Measurements from ENCODE around the gene ITGAE. TPM values are rescaled to one million over a fixed set of nuclear protein-coding genes. Genes with fewer than 3 reads are reported as not detected.
"Not testable (repeated sequence)": the region's sequence is repeated elsewhere in the genome, so short reads cannot be mapped to it uniquely, and the experiment has no call there.

The ITGAE gene
- total and polyA plus RNA-seq, 2 experiments from 2014 or later = 11.7 to 44.9 TPM

GRCh38 chr17:3794152-3794551 is 6.8 kb downstream of the ITGAE start:
- not testable (repeated sequence) for H3K27ac Mint-ChIP-seq

DNA sequence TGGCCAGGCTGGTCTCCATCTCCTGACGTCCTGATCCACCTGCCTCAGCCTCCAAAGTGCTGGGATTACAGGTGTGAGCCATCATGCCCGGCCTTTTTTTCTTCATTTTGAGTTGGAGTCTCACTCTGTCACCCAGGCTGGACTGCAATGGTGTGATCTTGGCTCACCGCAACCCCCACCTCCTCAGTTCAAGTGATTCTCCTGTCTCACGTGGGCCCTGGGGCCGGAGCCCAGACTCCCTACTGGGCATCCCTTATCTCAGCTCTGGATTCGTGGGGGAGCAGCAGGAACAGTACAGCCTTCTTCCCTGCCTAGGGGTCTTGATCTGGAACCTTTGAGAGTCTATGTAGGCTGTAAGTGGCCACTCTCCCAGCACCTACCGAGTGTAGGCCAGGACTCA is 7.7 kb downstream of the ITGAE start:
- not testable (repeated sequence) for H3F3A ChIP-seq (replicated peaks; ENCODE audit: low read depth); H3K4me1 Mint-ChIP-seq; H2AFZ ChIP-seq; H3K27ac ChIP-seq (ENCODE audit: low read depth); H3K36me3 ChIP-seq (ENCODE audit: insufficient read depth); H4K20me1 ChIP-seq (replicated peaks; ENCODE audit: insufficient read depth); H3K27ac Mint-ChIP-seq; H3K4me1 ChIP-seq (ENCODE audit: insufficient read depth); DNase-seq (ENCODE audit: low spot score); H3K4me3 ChIP-seq; H3K9me3 Mint-ChIP-seq; ATAC-seq; H3K79me2 ChIP-seq (replicated peaks; ENCODE audit: insufficient read depth); H3K27me3 ChIP-seq (ENCODE audit: insufficient read depth); H3K4me2 ChIP-seq; H3K27me3 Mint-ChIP-seq (ENCODE audit: insufficient read depth, low read depth, poor library complexity); H3K36me3 Mint-ChIP-seq (ENCODE audit: low read depth); H3K9me2 ChIP-seq (ENCODE audit: insufficient read depth); H3K4me3 Mint-ChIP-seq

More at GRCh38 chr17:3794152-3794551, 6.8 kb downstream of the ITGAE start:
- not testable (repeated sequence) for H3K4me1 ChIP-seq (ENCODE audit: insufficient read depth); H3K9me3 Mint-ChIP-seq; H3K4me1 Mint-ChIP-seq; H3K27me3 Mint-ChIP-seq (ENCODE audit: insufficient read depth, low read depth, poor library complexity); H3K79me2 ChIP-seq (replicated peaks; ENCODE audit: insufficient read depth); H3K4me3 Mint-ChIP-seq; H3K36me3 Mint-ChIP-seq (ENCODE audit: low read depth); ATAC-seq; H3K4me2 ChIP-seq; H3K4me3 ChIP-seq; H2AFZ ChIP-seq; DNase-seq (ENCODE audit: low spot score); H3K9me2 ChIP-seq (ENCODE audit: insufficient read depth); H3K36me3 ChIP-seq (ENCODE audit: insufficient read depth); H3K27ac ChIP-seq (ENCODE audit: low read depth); H3K27me3 ChIP-seq (ENCODE audit: insufficient read depth); H3F3A ChIP-seq (replicated peaks; ENCODE audit: low read depth); H4K20me1 ChIP-seq (replicated peaks; ENCODE audit: insufficient read depth)

DNA sequence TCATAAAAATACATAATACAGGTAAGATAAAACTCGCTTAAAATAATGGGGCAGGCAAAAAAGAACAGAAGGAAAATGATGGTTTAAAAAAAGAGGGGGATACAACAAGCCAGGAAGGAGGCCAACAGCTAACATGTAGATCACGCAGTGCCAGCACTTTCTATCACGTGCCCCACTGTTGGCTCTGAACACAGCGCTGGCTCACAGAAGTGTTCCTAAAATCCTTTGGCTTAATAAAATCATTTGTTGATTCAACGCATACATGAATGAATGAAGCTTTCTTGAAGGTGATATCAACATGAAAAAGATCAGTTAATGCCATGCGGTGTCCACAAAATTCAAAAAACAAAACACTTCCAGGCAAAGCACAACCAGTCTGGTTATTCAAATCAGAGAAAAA is 8.5 kb downstream of the ITGAE start:
- Histone ChIP-seq H3K4me2 (no peak overlapping the region), H4K20me1 (replicated peaks; ENCODE audit: insufficient read depth) (no peaks in the 10 kb centered on the region), H3K79me2 (replicated peaks; ENCODE audit: insufficient read depth) (no peaks in the 10 kb centered on the region), H3K27ac (ENCODE audit: low read depth) (no peak overlapping the region), H2AFZ (no peak overlapping the region), H3K9me2 (ENCODE audit: insufficient read depth) (no peaks in the 10 kb centered on the region), H3F3A (replicated peaks; ENCODE audit: low read depth) (no peaks in the 10 kb centered on the region), H3K27me3 (ENCODE audit: insufficient read depth) (no peaks in the 10 kb centered on the region), H3K4me1 (ENCODE audit: insufficient read depth) (no peaks in the 10 kb centered on the region), H3K4me3 (no peak overlapping the region), H3K36me3 (ENCODE audit: insufficient read depth) (no peaks in the 10 kb centered on the region)
- H3K27ac Mint-ChIP-seq = no peak overlapping the region
- no peaks in the 10 kb centered on the region for H3K9me3 Mint-ChIP-seq
- no peak for DNase-seq (ENCODE audit: low spot score)
- H3K27me3 Mint-ChIP-seq (ENCODE audit: insufficient read depth, low read depth, poor library complexity) = peaks cover 6% of the 10 kb centered on the region
- no peak overlapping the region for H3K4me3 Mint-ChIP-seq
- no peak for ATAC-seq
- no peak for TF ChIP-seq STAT1 (IDR thresholded peaks at IDR 0.05; ENCODE audit: unreplicated experiment)
- TF ChIP-seq CREB1 (CRISPR knock-in tag; IDR thresholded peaks at IDR 0.05; ENCODE audit: low read depth) = no peak
- TF ChIP-seq, protein P1, sequence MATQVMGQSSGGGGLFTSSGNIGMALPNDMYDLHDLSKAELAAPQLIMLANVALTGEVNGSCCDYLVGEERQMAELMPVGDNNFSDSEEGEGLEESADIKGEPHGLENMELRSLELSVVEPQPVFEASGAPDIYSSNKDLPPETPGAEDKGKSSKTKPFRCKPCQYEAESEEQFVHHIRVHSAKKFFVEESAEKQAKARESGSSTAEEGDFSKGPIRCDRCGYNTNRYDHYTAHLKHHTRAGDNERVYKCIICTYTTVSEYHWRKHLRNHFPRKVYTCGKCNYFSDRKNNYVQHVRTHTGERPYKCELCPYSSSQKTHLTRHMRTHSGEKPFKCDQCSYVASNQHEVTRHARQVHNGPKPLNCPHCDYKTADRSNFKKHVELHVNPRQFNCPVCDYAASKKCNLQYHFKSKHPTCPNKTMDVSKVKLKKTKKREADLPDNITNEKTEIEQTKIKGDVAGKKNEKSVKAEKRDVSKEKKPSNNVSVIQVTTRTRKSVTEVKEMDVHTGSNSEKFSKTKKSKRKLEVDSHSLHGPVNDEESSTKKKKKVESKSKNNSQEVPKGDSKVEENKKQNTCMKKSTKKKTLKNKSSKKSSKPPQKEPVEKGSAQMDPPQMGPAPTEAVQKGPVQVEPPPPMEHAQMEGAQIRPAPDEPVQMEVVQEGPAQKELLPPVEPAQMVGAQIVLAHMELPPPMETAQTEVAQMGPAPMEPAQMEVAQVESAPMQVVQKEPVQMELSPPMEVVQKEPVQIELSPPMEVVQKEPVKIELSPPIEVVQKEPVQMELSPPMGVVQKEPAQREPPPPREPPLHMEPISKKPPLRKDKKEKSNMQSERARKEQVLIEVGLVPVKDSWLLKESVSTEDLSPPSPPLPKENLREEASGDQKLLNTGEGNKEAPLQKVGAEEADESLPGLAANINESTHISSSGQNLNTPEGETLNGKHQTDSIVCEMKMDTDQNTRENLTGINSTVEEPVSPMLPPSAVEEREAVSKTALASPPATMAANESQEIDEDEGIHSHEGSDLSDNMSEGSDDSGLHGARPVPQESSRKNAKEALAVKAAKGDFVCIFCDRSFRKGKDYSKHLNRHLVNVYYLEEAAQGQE (IDR thresholded peaks at IDR 0.05; ENCODE audit: unreplicated experiment) = no peak
- TF ChIP-seq CTCF (conservative IDR thresholded peaks at IDR 0.05; ENCODE audit: low read depth in 2 of 2) = no peak
- no peak for TF ChIP-seq NANOG (IDR thresholded peaks at IDR 0.05; ENCODE audit: borderline replicate concordance)
- no peaks in the 10 kb centered on the region; the same call in 2 of the 3 replicates for H3K36me3 Mint-ChIP-seq (ENCODE audit: low read depth)
- peaks cover 7% of the 10 kb centered on the region; the same call in 2 of the 3 replicates for H3K4me1 Mint-ChIP-seq

Measured in GM23338 (cell line).